Measurements from ENCODE around the gene MLLT10. TPM values are rescaled to one million over a fixed set of nuclear protein-coding genes. Genes with fewer than 3 reads are reported as not detected.

MLLT10 gene
- total RNA-seq, 1 donor from 2014 or later = 20.4 TPM

- peak; percentile 81 for DNase-seq (ENCODE audit: low read depth)
These were observed 17.5 kb upstream of the MLLT10 start for GRCh38 chr10:21516242-21517131.

GRCh38 chr10:21517134-21518031 is 16.6 kb upstream of the MLLT10 start:
- peak; percentile 71 for DNase-seq (ENCODE audit: low read depth)

- DNase-seq (ENCODE audit: low read depth) = peak; percentile 2
These were observed 15.8 kb upstream of the MLLT10 start for GRCh38 chr10:21518149-21518640.

- DNase-seq (ENCODE audit: low read depth) = peak; percentile 2
These were observed 15.2 kb upstream of the MLLT10 start for GRCh38 chr10:21518641-21519396.

GRCh38 chr10:21519397-21519933 is 14.6 kb upstream of the MLLT10 start:
- peak; percentile 2 for DNase-seq (ENCODE audit: low read depth)

- DNase-seq (ENCODE audit: low read depth) = peak; percentile 57
These were observed 14.0 kb upstream of the MLLT10 start for GRCh38 chr10:21519941-21520436.

- no peak for DNase-seq (ENCODE audit: low read depth)
These were observed 13.5 kb upstream of the MLLT10 start for GRCh38 chr10:21520509-21520908.

- no peak for DNase-seq (ENCODE audit: low read depth)
These were observed 13.1 kb upstream of the MLLT10 start for GRCh38 chr10:21520949-21521348.

- DNase-seq (ENCODE audit: low read depth) = no peak
These were observed 12.1 kb upstream of the MLLT10 start for GRCh38 chr10:21521751-21522533.

- DNase-seq (ENCODE audit: low read depth) = no peak
These were observed 11.2 kb upstream of the MLLT10 start for GRCh38 chr10:21522631-21523406.

- peak; percentile 25 for DNase-seq (ENCODE audit: low read depth)
These were observed 10.4 kb upstream of the MLLT10 start for GRCh38 chr10:21523557-21524008.

GRCh38 chr10:21524131-21524525 is 9.9 kb upstream of the MLLT10 start:
- peak; percentile 2 for DNase-seq (ENCODE audit: low read depth)

GRCh38 chr10:21524526-21525366 is 9.3 kb upstream of the MLLT10 start:
- DNase-seq (ENCODE audit: low read depth) = peak; percentile 46

- DNase-seq (ENCODE audit: low read depth) = peak; percentile 92
These were observed 8.5 kb upstream of the MLLT10 start, which contains the start of gene SKIDA1 for GRCh38 chr10:21525367-21526187. Gene SKIDA1, minus strand, starts transcription at chr10:21525682. Its CDS starts 7,860 bp downstream, at chr10:21517822.

- DNase-seq (ENCODE audit: low read depth) = peak; percentile 82
These were observed 7.7 kb upstream of the MLLT10 start for GRCh38 chr10:21526188-21526859.

All from myocyte (in vitro differentiated cells).